IMR-90 (cell line): ENCODE data around the gene AKIRIN1. TPM values are rescaled to one million over a fixed set of nuclear protein-coding genes. Genes with fewer than 3 reads are reported as not detected.

Source experiments
- ATAC-seq: fragments of 200-7000 bp; cut with Tn5 transposase; 2 replicates; pipeline ENCODE4 v1.9.1; 2020; ENCODE audit warnings: low read depth, mild to moderate bottlenecking, moderate library complexity
- BruUV-seq: library from RNA; stranded (reverse); fragments of 400-500 nt; replicated peaks from 2 replicates; lab custom pipeline; 2021; lab: Mats Ljungman, UMichigan
- CTCF ChIA-PET: fragments of 300-600 bp; formaldehyde crosslinking; extraction: SDS; loops from one replicate; lab custom pipeline; 2021; ENCODE audit warnings: antibody characterized with exemption; lab: Yijun Ruan, JAX
- POLR2A ChIA-PET: fragments of 300-600 bp; sonication (Branson Sonifier 250); formaldehyde crosslinking; loops from one replicate; lab custom pipeline; 2022; ENCODE audit warnings: antibody characterized with exemption; ENCODE audit not compliant: unreplicated experiment; lab: Charles Lee
- DNase-seq: peaks from one replicate; pipeline ENCODE4 v3.0.0; 2013
- H2AFZ ChIP-seq: replicated peaks from 2 replicates; pipeline ENCODE3; 2013; ENCODE audit warnings: low read length, mild to moderate bottlenecking; ENCODE audit not compliant: poor library complexity
- H2AK5ac ChIP-seq: 2 replicates; pipeline ENCODE4 v1.6.1; 2013; ENCODE audit warnings: low read depth, low read length, inconsistent platforms
- H2AK9ac ChIP-seq: replicated peaks from 2 replicates; pipeline ENCODE3; 2013; ENCODE audit warnings: mild to moderate bottlenecking, low read depth, low read length, moderate library complexity; ENCODE audit not compliant: poor library complexity
- H2BK120ac ChIP-seq: 2 replicates; pipeline ENCODE4 v1.6.1; 2013; ENCODE audit warnings: low read depth, low read length, inconsistent platforms
- H2BK15ac ChIP-seq: 3 replicates; pipeline ENCODE4 v1.6.1; 2013; ENCODE audit warnings: low read depth, low read length, inconsistent platforms
- H2BK20ac ChIP-seq: 2 replicates; pipeline ENCODE4 v1.6.1; 2013; ENCODE audit warnings: low read depth, mild to moderate bottlenecking, inconsistent platforms, low read length, moderate library complexity
- H2BK5ac ChIP-seq: 2 replicates; pipeline ENCODE4 v1.6.1; 2013; ENCODE audit warnings: mild to moderate bottlenecking, low read depth, low read length, inconsistent platforms; ENCODE audit not compliant: poor library complexity, severe bottlenecking
- H3K14ac ChIP-seq: replicated peaks from 2 replicates; pipeline ENCODE4 v1.6.1; 2013; ENCODE audit warnings: low read depth, low read length, inconsistent platforms
- H3K18ac ChIP-seq: 2 replicates; pipeline ENCODE4 v1.6.1; 2013; ENCODE audit warnings: low read depth, low read length, control low read depth
- H3K23ac ChIP-seq: 2 replicates; pipeline ENCODE4 v1.6.1; 2013; ENCODE audit warnings: low read depth, low read length, inconsistent platforms
- H3K27ac ChIP-seq: 2 replicates; pipeline ENCODE4 v1.5.1; 2013; ENCODE audit warnings: mild to moderate bottlenecking, control low read depth, low read length; ENCODE audit not compliant: insufficient read depth
- H3K27me3 ChIP-seq: 2 replicates; pipeline ENCODE4 v1.6.1; 2013; ENCODE audit warnings: low read length; ENCODE audit not compliant: control insufficient read depth, insufficient read depth
- H3K36me3 ChIP-seq: 2 replicates; pipeline ENCODE4 v1.6.1; 2013; ENCODE audit warnings: low read length, mixed read lengths; ENCODE audit not compliant: control insufficient read depth, insufficient read depth
- H3K4ac ChIP-seq: 2 replicates; pipeline ENCODE4 v1.6.1; 2013; ENCODE audit warnings: low read depth, low read length, inconsistent platforms
- H3K4me1 ChIP-seq: 2 replicates; pipeline ENCODE4 v1.6.1; 2013; ENCODE audit warnings: low read length, mixed read lengths; ENCODE audit not compliant: control insufficient read depth, insufficient read depth
- H3K4me2 ChIP-seq: 2 replicates; pipeline ENCODE4 v1.6.1; 2013; ENCODE audit warnings: low read depth, mild to moderate bottlenecking, control low read depth, low read length, moderate library complexity
- H3K4me3 ChIP-seq: 2 replicates; pipeline ENCODE4 v1.5.1; 2013; ENCODE audit warnings: low read depth, mild to moderate bottlenecking, control low read depth, low read length, moderate library complexity; ENCODE audit not compliant: insufficient read depth
- H3K56ac ChIP-seq: 2 replicates; pipeline ENCODE4 v1.6.1; 2013; ENCODE audit warnings: low read length, inconsistent platforms; ENCODE audit not compliant: insufficient read depth; ENCODE audit errors: extremely low read depth
- H3K79me1 ChIP-seq, 2 experiments: 2 replicates each; pipeline ENCODE4 v1.6.1; 2013; ENCODE audit warnings: low read length in 2 of 2, inconsistent platforms in 1 of 2, low read depth in 1 of 2
- H3K9ac ChIP-seq: 2 replicates; pipeline ENCODE4 v1.6.1; 2013; ENCODE audit warnings: low read depth, low read length, control low read depth
- H3K9me1 ChIP-seq: 2 replicates; pipeline ENCODE4 v1.6.1; 2013; ENCODE audit warnings: low read length, inconsistent platforms; ENCODE audit not compliant: insufficient read depth
- H3K9me3 ChIP-seq: 2 replicates; pipeline ENCODE4 v1.6.1; 2013; ENCODE audit warnings: low read length; ENCODE audit not compliant: control insufficient read depth, insufficient read depth
- H4K20me1 ChIP-seq: 2 replicates; pipeline ENCODE4 v1.6.1; 2013; ENCODE audit warnings: low read length, inconsistent platforms; ENCODE audit not compliant: insufficient read depth
- H4K5ac ChIP-seq: 2 replicates; pipeline ENCODE4 v1.6.1; 2013; ENCODE audit warnings: mild to moderate bottlenecking, low read depth, low read length, control low read depth
- H4K8ac ChIP-seq, 2 experiments: 2 replicates each; pipeline ENCODE4 v1.6.1; 2013; ENCODE audit warnings: low read depth in 2 of 2, low read length in 2 of 2, control low read depth in 1 of 2, inconsistent platforms in 1 of 2
- H4K91ac ChIP-seq: 2 replicates; pipeline ENCODE4 v1.6.1; 2013; ENCODE audit warnings: low read depth, low read length, inconsistent platforms; ENCODE audit not compliant: insufficient read depth
- CEBPB ChIP-seq: IDR thresholded peaks from 2 replicates; pipeline ENCODE4 v1.6.1; 2012; ENCODE audit warnings: low read depth, low read length, improper control_type of control experiment
- CHD1 ChIP-seq: IDR thresholded peaks from 2 replicates; pipeline ENCODE4 v1.6.1; 2012; ENCODE audit warnings: low read depth, low read length, improper control_type of control experiment
- ELK1 ChIP-seq: fragments of 150-350 bp; IDR thresholded peaks from 2 replicates; pipeline ENCODE4 v1.6.1; 2016; ENCODE audit warnings: low read depth, mild to moderate bottlenecking, low read length, moderate library complexity, borderline replicate concordance
- FOS ChIP-seq: fragments of 150-350 bp; IDR thresholded peaks from 2 replicates; pipeline ENCODE4 v1.6.1; 2016; ENCODE audit warnings: low read depth, low read length
- MAFK ChIP-seq: IDR thresholded peaks from 2 replicates; pipeline ENCODE4 v1.6.1; 2012; ENCODE audit warnings: low read depth, low read length, improper control_type of control experiment
- MAZ ChIP-seq: IDR thresholded peaks from 2 replicates; pipeline ENCODE4 v1.6.1; 2012; ENCODE audit warnings: low read depth, mild to moderate bottlenecking, low read length, improper control_type of control experiment, moderate library complexity, borderline replicate concordance
- MXI1 ChIP-seq: IDR thresholded peaks from 2 replicates; pipeline ENCODE4 v1.6.1; 2012; ENCODE audit warnings: low read depth, mild to moderate bottlenecking, low read length, moderate library complexity, borderline replicate concordance
- RAD21 ChIP-seq: IDR thresholded peaks from 2 replicates; pipeline ENCODE4 v1.6.1; 2012; ENCODE audit warnings: low read length, improper control_type of control experiment
- RFX5 ChIP-seq: IDR thresholded peaks from 2 replicates; pipeline ENCODE4 v1.8.0; 2012; ENCODE audit warnings: low read depth, mild to moderate bottlenecking, low read length, moderate library complexity
- WGBS, 2 experiments: methylation state at CpG; one replicate each; pipeline versions ENCODE4 v1.1.5 to v1.1.7; 2013; ENCODE audit warnings: missing lambda C conversion rate in 2 of 2; ENCODE audit not compliant: insufficient read length in 1 of 2; ENCODE audit errors: extremely low coverage in 2 of 2; 5-methylcytosine and 5-hydroxymethylcytosine counted together
- dilution Hi-C: fragments of 300-500 bp; cut with HindIII; formaldehyde crosslinking; loops from one replicate; pipeline ENCODE4 v1.14.3; 2018; ENCODE audit warnings: low sequenced_read_pairs; ENCODE audit not compliant: unreplicated experiment
- in situ Hi-C: fragments of 300-500 bp; cut with MboI; formaldehyde crosslinking; loops from 3 replicates; pipeline ENCODE4 v1.14.3; 2019; ENCODE audit warnings: low sequenced_read_pairs, inconsistent platforms, mixed read lengths
- intact Hi-C: fragments of 100-400 bp; cut with micrococcal nuclease; formaldehyde crosslinking; loops from 2 replicates; pipeline ENCODE4 v1.10.0; 2022
- polyA plus RNA-seq, 3 experiments: library from polyadenylated mRNA; depleted of rRNA; stranded (reverse); fragments of >200 nt; gene quantifications; 2 replicates each; pipeline ENCODE4 v1.2.3, GENCODE V29; 2012; ENCODE audit warnings: low replicate concordance in 1 of 3
- total RNA-seq: library from RNA; depleted of rRNA; stranded (reverse); fragments of >200 nt; gene quantifications from 2 replicates; pipeline ENCODE4 v1.2.3, GENCODE V29; 2012

The AKIRIN1 gene
- total and polyA plus RNA-seq, 2 of the 4 experiments (the other 2 are of a cell fraction): 42.5 to 44.2 TPM

GRCh38 chr1:38994196-38994595 is 3.1 kb downstream of the AKIRIN1 start:
- no peak overlapping the region for H2BK5ac ChIP-seq
- intact Hi-C loops: no loop called here
- H3K4ac ChIP-seq: no peak overlapping the region
- H2BK120ac ChIP-seq: no peak overlapping the region
- peaks cover 11 to 42% of the 10 kb centered on the region in 2 experiments for H3K79me1 ChIP-seq
- no peak overlapping the region for H2BK20ac ChIP-seq
- H3K9me1 ChIP-seq: peaks cover 2% of the 10 kb centered on the region
- in situ Hi-C loops: no loop called here
- H3K4me1 ChIP-seq: peaks cover 11% of the 10 kb centered on the region
- H2BK15ac ChIP-seq: no peak overlapping the region
- H2AFZ ChIP-seq: no peak overlapping the region
- 92% methylated on average over 4 of the region's 5 CpGs; no CpG with 5 or more reads in 1 of the 2 experiments for WGBS, 2 experiments
- peaks cover 77% of the 10 kb centered on the region for H4K20me1 ChIP-seq
- H3K23ac ChIP-seq: no peak overlapping the region
- H3K27me3 ChIP-seq: no peaks in the 10 kb centered on the region
- H4K5ac ChIP-seq: no peak overlapping the region
- no peak overlapping the region for H3K4me2 ChIP-seq
- no TSS peak for BruUV-seq
- no peak overlapping the region for H3K9ac ChIP-seq
- no peak overlapping the region for H4K8ac ChIP-seq
- no peak overlapping the region for H2AK9ac ChIP-seq
- CTCF ChIA-PET: no interaction called here
- no peak overlapping the region for H3K18ac ChIP-seq
- no peak overlapping the region for H3K4me3 ChIP-seq
- H3K27ac ChIP-seq: no peak overlapping the region
- no peaks in the 10 kb centered on the region for H3K9me3 ChIP-seq
- H4K91ac ChIP-seq: no peak overlapping the region
- POLR2A ChIA-PET: interaction anchor here (0.6 kb wide), 1 partner anchor 119 kb away, joined by 5 read pairs; no protein-coding TSS in a partner anchor
- no peak overlapping the region for H3K56ac ChIP-seq
- dilution Hi-C loops: no loop called here
- TF ChIP-seq CHD1: no peak
- TF ChIP-seq RFX5: no peak
- TF ChIP-seq MXI1: no peak
- TF ChIP-seq ELK1: no peak
- TF ChIP-seq MAFK: no peak
- no peak for TF ChIP-seq CEBPB
- no peak for TF ChIP-seq MAZ
- no peak for TF ChIP-seq FOS
- TF ChIP-seq RAD21: no peak
- H3K36me3 ChIP-seq: peaks cover 10% of the 10 kb centered on the region
- no peak for DNase-seq
- ATAC-seq: no peak
- H2AK5ac ChIP-seq: no peak overlapping the region
- H3K14ac ChIP-seq: no peak overlapping the region
